ENCODE results near the gene SFTPA2.
"Not testable (repeated sequence)": the region's sequence is repeated elsewhere in the genome, so short reads cannot be mapped to it uniquely, and the experiment has no call there.

SFTPA2 gene

DNA sequence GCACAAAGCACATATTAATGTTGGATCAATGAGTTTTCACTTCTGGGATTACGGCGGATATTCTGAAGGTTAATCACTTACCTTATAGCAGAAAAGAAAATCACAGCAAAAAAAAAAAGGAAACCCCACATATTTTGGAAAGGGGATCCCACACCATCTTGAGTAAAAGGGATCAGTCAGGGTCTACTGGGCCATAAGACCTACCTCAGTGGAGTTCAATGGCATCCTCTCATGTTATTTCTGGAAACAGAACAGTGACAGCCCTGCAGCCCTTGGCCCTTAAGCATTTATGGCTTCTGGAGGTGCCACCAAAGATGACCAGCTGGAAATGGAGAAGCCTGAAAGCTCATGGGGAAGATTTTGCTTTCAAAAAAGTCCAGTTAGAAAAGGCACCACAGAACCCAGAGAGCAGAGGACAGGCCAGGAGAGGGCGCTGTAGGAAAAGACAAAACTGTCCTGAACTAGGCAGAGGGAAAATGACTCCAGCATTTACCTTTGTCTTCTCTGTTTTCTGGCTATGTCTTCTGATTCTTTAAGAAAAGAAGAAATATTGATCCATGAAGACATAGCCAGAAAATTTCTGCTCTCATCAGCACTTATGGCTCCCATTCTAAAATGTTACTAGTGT lies 50.8 kb downstream of the SFTPA2 start:
- DNase-seq, result not testable (repeated sequence)

DNA sequence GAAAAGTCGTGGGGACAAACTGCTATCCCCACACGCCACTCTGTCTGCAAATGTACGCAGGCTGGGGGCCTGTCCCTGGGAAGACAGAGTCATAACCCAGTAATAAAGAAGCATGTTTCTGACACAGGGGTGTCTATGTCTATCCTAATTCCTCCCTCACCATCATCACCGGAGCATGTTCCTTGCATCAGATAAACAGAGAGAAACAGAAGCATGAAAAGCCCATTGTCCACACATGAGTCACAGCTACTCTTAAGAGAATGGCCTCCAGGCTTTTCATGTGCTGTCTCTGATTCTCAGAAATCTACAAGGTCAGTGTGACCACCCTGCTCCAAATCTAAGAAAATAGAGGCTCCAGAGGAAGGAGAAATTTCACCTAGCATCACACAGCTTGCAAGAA lies 52.0 kb downstream of the SFTPA2 start:
- DNase-seq, result not testable (repeated sequence)

DNA sequence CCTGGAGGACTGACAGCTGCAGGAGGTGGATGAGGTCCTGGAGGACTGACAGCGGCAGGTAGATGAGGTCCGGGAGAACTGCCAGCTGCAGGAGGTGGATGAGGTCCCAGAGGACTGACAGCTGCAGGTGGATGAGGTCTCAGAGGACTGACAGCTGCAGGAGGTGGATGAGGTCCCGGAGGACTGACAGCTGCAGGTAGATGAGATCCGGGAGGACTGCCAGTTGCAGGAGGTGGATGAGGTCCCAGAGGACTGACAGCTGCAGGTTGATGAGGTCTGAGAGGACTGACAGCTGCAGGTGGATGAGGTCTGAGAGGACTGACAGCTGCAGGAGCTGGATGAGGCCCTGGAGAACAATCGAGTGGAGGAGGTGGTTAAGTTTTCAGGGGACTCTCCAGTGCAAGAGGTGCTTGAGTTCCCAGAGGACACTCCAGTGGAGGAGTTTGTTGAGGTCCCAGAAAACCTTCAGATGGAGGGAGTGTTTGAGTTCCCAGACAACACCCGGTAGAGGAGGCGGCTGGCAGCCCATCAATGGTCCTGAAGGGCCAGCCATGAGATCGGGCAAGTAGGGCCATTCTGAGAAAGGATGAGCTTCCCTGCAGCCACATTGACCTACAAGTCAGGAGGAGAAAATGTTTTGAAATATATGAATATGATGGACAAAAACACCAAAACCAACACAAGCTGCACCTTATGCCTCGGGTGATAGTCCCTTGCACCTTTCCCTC lies 52.6 kb downstream of the SFTPA2 start:
- no peak for DNase-seq
